SK-N-SH treated with all-trans-retinoic acid at 6 μM for 48 hours (cell line): ENCODE data around the gene HRH1.

Experiments used
- ATAC-seq: fragments of 200-7000 bp; cut with Tn5 transposase; 3 replicates; pipeline ENCODE4 v1.9.1; 2020; ENCODE audit warnings: mild to moderate bottlenecking, moderate library complexity
- ARNTL ChIP-seq: fragments of 450-650 bp; formaldehyde crosslinking; IDR thresholded peaks from 2 replicates; pipeline ENCODE4 v1.5.0; 2020; ENCODE audit warnings: low read depth, mild to moderate bottlenecking, moderate library complexity, borderline replicate concordance
- BACH2 ChIP-seq: fragments of 250-450 bp; sonication (Bioruptor Pico); IDR thresholded peaks from 2 replicates; pipeline ENCODE4 v1.9.0; 2021; ENCODE audit warnings: mild to moderate bottlenecking, borderline replicate concordance
- CSDC2 ChIP-seq: fragments of 250-450 bp; sonication (Bioruptor Pico); IDR thresholded peaks from 2 replicates; pipeline ENCODE4 v1.5.0; 2020; ENCODE audit warnings: mild to moderate bottlenecking, moderate library complexity
- ESRRG ChIP-seq: fragments of 250-450 bp; sonication (Bioruptor Pico); IDR thresholded peaks from 2 replicates; pipeline ENCODE4 v1.6.1; 2021; ENCODE audit warnings: mild to moderate bottlenecking
- GLIS3 ChIP-seq: fragments of 250-450 bp; sonication (Bioruptor Pico); IDR thresholded peaks from 2 replicates; pipeline ENCODE4 v1.5.0; 2020; ENCODE audit warnings: mild to moderate bottlenecking, moderate library complexity
- ISL1 ChIP-seq: fragments of 250-450 bp; sonication (Bioruptor Pico); IDR thresholded peaks from 2 replicates; pipeline ENCODE4 v2.1.2; 2022; ENCODE audit warnings: mild to moderate bottlenecking, moderate library complexity
- OSR1 ChIP-seq: fragments of 250-450 bp; sonication (Bioruptor Pico); IDR thresholded peaks from 2 replicates; pipeline ENCODE4 v1.8.0; 2022; ENCODE audit warnings: moderate library complexity, mild to moderate bottlenecking, inconsistent platforms
- RARB ChIP-seq: fragments of 250-450 bp; sonication (Bioruptor Pico); IDR thresholded peaks from 2 replicates; pipeline ENCODE4 v1.8.0; 2021; ENCODE audit warnings: mild to moderate bottlenecking, moderate library complexity
- SNAI2 ChIP-seq: fragments of 250-450 bp; sonication (Bioruptor Pico); IDR thresholded peaks from 2 replicates; pipeline ENCODE4 v1.5.0; 2020; ENCODE audit warnings: mild to moderate bottlenecking, moderate library complexity
- TCF4 ChIP-seq: fragments of 250-450 bp; sonication (Bioruptor Pico); IDR thresholded peaks from 2 replicates; pipeline ENCODE4 v1.8.0; 2021; ENCODE audit warnings: mild to moderate bottlenecking, moderate library complexity, borderline replicate concordance
- TOX ChIP-seq: fragments of 250-450 bp; sonication (Bioruptor Pico); IDR thresholded peaks from 2 replicates; pipeline ENCODE4 v1.8.0; 2021; ENCODE audit warnings: mild to moderate bottlenecking, moderate library complexity, borderline replicate concordance
- ZC3H10 ChIP-seq: fragments of 250-450 bp; sonication (Bioruptor Pico); IDR thresholded peaks from 2 replicates; pipeline ENCODE4 v1.5.1; 2021; ENCODE audit warnings: mild to moderate bottlenecking, moderate library complexity
- ZFP3 ChIP-seq: fragments of 250-450 bp; sonication (Bioruptor Pico); IDR thresholded peaks from 2 replicates; pipeline ENCODE4 v1.5.0; 2020; ENCODE audit warnings: mild to moderate bottlenecking, moderate library complexity
- ZFP30 ChIP-seq: fragments of 450-650 bp; formaldehyde crosslinking; IDR thresholded peaks from 2 replicates; pipeline ENCODE4 v1.5.0; 2022; ENCODE audit warnings: mild to moderate bottlenecking, moderate library complexity
- ZNF565 ChIP-seq: fragments of 450-650 bp; formaldehyde crosslinking; conservative IDR thresholded peaks from 2 replicates; pipeline ENCODE4 v1.5.0; 2020; ENCODE audit warnings: low read depth, mild to moderate bottlenecking, moderate library complexity
- ZNF70 ChIP-seq: fragments of 450-650 bp; formaldehyde crosslinking; IDR thresholded peaks from 2 replicates; pipeline ENCODE4 v1.5.0; 2020; ENCODE audit warnings: mild to moderate bottlenecking, moderate library complexity
- TF ChIP-seq, protein P1 (sequence below): fragments of 250-450 bp; sonication (Bioruptor Pico); IDR thresholded peaks from 2 replicates; pipeline ENCODE4 v1.5.0; 2020; ENCODE audit warnings: mild to moderate bottlenecking, moderate library complexity
- TF ChIP-seq, protein P2 (sequence below): fragments of 250-450 bp; sonication (Bioruptor Pico); IDR thresholded peaks from 2 replicates; pipeline ENCODE4 v1.5.1; 2020; ENCODE audit warnings: low read depth, mild to moderate bottlenecking, moderate library complexity
- TF ChIP-seq, protein P3 (sequence below): fragments of 250-450 bp; sonication (Bioruptor Pico); IDR thresholded peaks from 2 replicates; pipeline ENCODE4 v1.5.1; 2021; ENCODE audit warnings: mild to moderate bottlenecking, moderate library complexity
- TF ChIP-seq, protein P4 (sequence below): fragments of 250-450 bp; sonication (Bioruptor Pico); IDR thresholded peaks from 2 replicates; pipeline ENCODE4 v1.8.0; 2021; ENCODE audit warnings: low read depth, mild to moderate bottlenecking, moderate library complexity, borderline replicate concordance

HRH1 gene

DNA sequence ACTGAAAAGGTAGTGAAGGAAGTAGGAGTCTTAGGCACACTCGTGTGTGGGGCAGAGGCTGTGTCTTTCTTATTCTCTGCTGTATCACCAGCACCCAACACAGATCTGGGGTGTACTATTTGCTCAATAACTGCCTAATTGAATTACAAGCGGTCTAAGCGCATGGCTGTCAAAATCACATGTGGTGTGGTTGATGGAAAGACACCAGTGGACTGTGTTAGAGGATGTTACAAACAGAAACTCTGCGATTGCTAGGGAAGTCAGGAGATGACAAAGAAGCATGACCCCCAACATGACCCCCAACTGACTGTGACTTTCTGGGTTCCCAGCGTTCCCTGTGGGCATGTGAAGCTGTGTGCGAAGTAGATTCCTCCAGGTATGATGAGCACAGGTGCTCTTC, 149.9 kb downstream of the HRH1 start:
- ATAC-seq = no peak
- TF ChIP-seq, protein P1, sequence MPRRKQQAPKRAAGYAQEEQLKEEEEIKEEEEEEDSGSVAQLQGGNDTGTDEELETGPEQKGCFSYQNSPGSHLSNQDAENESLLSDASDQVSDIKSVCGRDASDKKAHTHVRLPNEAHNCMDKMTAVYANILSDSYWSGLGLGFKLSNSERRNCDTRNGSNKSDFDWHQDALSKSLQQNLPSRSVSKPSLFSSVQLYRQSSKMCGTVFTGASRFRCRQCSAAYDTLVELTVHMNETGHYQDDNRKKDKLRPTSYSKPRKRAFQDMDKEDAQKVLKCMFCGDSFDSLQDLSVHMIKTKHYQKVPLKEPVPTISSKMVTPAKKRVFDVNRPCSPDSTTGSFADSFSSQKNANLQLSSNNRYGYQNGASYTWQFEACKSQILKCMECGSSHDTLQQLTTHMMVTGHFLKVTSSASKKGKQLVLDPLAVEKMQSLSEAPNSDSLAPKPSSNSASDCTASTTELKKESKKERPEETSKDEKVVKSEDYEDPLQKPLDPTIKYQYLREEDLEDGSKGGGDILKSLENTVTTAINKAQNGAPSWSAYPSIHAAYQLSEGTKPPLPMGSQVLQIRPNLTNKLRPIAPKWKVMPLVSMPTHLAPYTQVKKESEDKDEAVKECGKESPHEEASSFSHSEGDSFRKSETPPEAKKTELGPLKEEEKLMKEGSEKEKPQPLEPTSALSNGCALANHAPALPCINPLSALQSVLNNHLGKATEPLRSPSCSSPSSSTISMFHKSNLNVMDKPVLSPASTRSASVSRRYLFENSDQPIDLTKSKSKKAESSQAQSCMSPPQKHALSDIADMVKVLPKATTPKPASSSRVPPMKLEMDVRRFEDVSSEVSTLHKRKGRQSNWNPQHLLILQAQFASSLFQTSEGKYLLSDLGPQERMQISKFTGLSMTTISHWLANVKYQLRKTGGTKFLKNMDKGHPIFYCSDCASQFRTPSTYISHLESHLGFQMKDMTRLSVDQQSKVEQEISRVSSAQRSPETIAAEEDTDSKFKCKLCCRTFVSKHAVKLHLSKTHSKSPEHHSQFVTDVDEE (CRISPR knock-in tag) = no peak
- TF ChIP-seq SNAI2 (CRISPR knock-in tag) (no peak), TCF4 (no peak), TOX (no peak), ISL1 (no peak), ESRRG (CRISPR knock-in tag) (no peak)
- TF ChIP-seq, protein P2, sequence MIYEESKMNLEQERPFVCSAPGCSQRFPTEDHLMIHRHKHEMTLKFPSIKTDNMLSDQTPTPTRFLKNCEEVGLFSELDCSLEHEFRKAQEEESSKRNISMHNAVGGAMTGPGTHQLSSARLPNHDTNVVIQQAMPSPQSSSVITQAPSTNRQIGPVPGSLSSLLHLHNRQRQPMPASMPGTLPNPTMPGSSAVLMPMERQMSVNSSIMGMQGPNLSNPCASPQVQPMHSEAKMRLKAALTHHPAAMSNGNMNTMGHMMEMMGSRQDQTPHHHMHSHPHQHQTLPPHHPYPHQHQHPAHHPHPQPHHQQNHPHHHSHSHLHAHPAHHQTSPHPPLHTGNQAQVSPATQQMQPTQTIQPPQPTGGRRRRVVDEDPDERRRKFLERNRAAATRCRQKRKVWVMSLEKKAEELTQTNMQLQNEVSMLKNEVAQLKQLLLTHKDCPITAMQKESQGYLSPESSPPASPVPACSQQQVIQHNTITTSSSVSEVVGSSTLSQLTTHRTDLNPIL (CRISPR knock-in tag) = no peak

DNA sequence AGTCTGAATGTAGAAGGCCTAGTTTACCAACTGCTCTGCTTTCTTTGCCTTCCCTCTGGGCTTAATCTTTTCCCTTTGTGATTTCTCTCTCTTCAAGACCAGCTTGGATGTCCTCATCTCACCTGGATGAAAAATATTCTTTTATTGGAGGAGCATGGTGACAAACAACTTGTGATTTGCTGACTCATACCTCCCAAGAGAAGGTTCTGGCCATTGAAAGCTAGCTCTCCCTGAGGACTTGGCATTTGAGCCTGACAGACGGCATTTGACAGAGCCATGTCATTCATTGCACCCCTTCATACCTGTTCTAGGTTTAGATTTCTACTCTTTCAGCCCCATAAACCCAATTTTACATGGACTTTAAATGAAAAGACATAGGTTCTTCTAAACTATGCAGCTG, 151.2 kb downstream of the HRH1 start:
- TF ChIP-seq, protein P3, sequence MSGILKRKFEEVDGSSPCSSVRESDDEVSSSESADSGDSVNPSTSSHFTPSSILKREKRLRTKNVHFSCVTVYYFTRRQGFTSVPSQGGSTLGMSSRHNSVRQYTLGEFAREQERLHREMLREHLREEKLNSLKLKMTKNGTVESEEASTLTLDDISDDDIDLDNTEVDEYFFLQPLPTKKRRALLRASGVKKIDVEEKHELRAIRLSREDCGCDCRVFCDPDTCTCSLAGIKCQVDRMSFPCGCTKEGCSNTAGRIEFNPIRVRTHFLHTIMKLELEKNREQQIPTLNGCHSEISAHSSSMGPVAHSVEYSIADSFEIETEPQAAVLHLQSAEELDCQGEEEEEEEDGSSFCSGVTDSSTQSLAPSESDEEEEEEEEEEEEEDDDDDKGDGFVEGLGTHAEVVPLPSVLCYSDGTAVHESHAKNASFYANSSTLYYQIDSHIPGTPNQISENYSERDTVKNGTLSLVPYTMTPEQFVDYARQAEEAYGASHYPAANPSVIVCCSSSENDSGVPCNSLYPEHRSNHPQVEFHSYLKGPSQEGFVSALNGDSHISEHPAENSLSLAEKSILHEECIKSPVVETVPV (CRISPR knock-in tag) = no peak
- no peak for TF ChIP-seq ZNF70 (CRISPR knock-in tag)
- TF ChIP-seq ZFP3 (CRISPR knock-in tag) = no peak
- TF ChIP-seq CSDC2 (CRISPR knock-in tag) = no peak
- TF ChIP-seq ARNTL (CRISPR knock-in tag) = no peak
- no peak for TF ChIP-seq TOX
- no peak for TF ChIP-seq TCF4
- no peak for TF ChIP-seq ZNF565 (CRISPR knock-in tag)
- no peak for TF ChIP-seq RARB (CRISPR knock-in tag)
- TF ChIP-seq, protein P1 (CRISPR knock-in tag) = no peak
- TF ChIP-seq ZC3H10 = no peak
- no peak for TF ChIP-seq GLIS3
- no peak for TF ChIP-seq ZFP30 (CRISPR knock-in tag)
- TF ChIP-seq BACH2 (CRISPR knock-in tag) = no peak
- no peak for TF ChIP-seq SNAI2 (CRISPR knock-in tag)
- TF ChIP-seq, protein P2 (CRISPR knock-in tag) = no peak
- no peak for TF ChIP-seq OSR1
- TF ChIP-seq, protein P4, sequence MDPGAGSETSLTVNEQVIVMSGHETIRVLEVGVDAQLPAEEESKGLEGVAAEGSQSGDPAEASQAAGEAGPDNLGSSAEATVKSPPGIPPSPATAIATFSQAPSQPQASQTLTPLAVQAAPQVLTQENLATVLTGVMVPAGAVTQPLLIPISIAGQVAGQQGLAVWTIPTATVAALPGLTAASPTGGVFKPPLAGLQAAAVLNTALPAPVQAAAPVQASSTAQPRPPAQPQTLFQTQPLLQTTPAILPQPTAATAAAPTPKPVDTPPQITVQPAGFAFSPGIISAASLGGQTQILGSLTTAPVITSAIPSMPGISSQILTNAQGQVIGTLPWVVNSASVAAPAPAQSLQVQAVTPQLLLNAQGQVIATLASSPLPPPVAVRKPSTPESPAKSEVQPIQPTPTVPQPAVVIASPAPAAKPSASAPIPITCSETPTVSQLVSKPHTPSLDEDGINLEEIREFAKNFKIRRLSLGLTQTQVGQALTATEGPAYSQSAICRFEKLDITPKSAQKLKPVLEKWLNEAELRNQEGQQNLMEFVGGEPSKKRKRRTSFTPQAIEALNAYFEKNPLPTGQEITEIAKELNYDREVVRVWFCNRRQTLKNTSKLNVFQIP (CRISPR knock-in tag) = no peak
- no peak for ATAC-seq
